ENCODE measurements around the gene CLDN20. TPM values are rescaled to one million over a fixed set of nuclear protein-coding genes. Genes with fewer than 3 reads are reported as not detected.

Gene CLDN20
- polyA plus RNA-seq, 1 of the 3 experiments (the other 2 are of a cell fraction): 0.07 TPM

DNA sequence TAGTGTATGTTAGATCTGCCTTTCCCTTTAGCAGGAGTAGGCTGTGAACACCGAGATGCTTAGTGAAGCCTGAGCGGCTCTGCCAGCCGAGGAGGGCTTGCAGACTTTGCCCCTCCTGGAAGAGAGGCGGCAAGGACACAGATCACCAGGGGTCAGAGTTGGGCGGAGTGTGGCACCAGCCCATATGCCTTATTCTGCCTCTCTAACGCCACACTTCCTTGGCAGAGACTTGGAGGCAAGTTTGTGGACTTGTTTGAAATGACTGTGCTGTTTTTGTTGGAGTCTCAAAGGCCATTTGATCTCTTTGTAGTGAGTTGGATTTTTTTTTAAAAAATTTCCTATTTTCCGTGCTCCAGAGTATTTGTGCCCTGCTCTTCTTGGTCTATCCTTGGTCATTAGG, 44.5 kb upstream of the CLDN20 start:
- DNase-seq: no peak
- Histone ChIP-seq H3F3A (replicated peaks; ENCODE audit: insufficient read depth) (peaks cover 11% of the 10 kb centered on the region), H3K79me2 (ENCODE audit: insufficient read depth) (no peaks in the 10 kb centered on the region), H3K9ac (no peak overlapping the region), H3K4me2 (no peak overlapping the region), H3K4me3 (ENCODE audit: low read depth in 2 of 2, low read length in 1 of 2) (no peak overlapping the region), H3K36me3 (replicated peaks in 1 of 2; ENCODE audit: control insufficient read depth in 1 of 2, insufficient read depth in 2 of 2, low read length in 1 of 2) (no peaks in the 10 kb centered on the region), H3K9me3 (no peaks in the 10 kb centered on the region), H3K4me1 (ENCODE audit: control insufficient read depth in 1 of 2, insufficient read depth in 2 of 2, low read depth in 1 of 2, low read length in 1 of 2) (peaks cover 8 to 13% of the 10 kb centered on the region in 2 experiments; a peak in 2 of 4 replicates), H2AFZ (ENCODE audit: low read depth) (no peak overlapping the region), H4K20me1 (ENCODE audit: insufficient read depth) (no peaks in the 10 kb centered on the region), H3K27ac (ENCODE audit: low read depth in 2 of 2, low read length in 1 of 2) (no peak overlapping the region; a peak in 1 of 4 replicates), H3K27me3 (ENCODE audit: insufficient read depth) (no peaks in the 10 kb centered on the region), H3K9me2 (no peaks in the 10 kb centered on the region)
- ChIA-PET POLR2A (no interaction called here), CTCF (no interaction called here)
- TF ChIP-seq ELF1 (IDR thresholded peaks at IDR 0.05) (no peak), REST (IDR thresholded peaks at IDR 0.05; ENCODE audit: low read depth, low read length) (no peak), USF1 (IDR thresholded peaks at IDR 0.05; ENCODE audit: borderline replicate concordance, low read depth) (no peak), RFX5 (IDR thresholded peaks at IDR 0.05; ENCODE audit: low read length) (no peak), MXI1 (IDR thresholded peaks at IDR 0.05; ENCODE audit: low read depth, low read length) (no peak), SIN3A (IDR thresholded peaks at IDR 0.05; ENCODE audit: borderline replicate concordance, low read depth, low read length) (no peak), RAD21 (IDR thresholded peaks at IDR 0.05; ENCODE audit: low read length) (no peak), NRF1 (IDR thresholded peaks at IDR 0.05; ENCODE audit: low read depth, low read length) (no peak), TCF12 (IDR thresholded peaks at IDR 0.05) (no peak), PBX3 (IDR thresholded peaks at IDR 0.05) (no peak), RXRA (IDR thresholded peaks at IDR 0.05; ENCODE audit: borderline replicate concordance, low read depth) (no peak)
- TF ChIP-seq, protein P1, sequence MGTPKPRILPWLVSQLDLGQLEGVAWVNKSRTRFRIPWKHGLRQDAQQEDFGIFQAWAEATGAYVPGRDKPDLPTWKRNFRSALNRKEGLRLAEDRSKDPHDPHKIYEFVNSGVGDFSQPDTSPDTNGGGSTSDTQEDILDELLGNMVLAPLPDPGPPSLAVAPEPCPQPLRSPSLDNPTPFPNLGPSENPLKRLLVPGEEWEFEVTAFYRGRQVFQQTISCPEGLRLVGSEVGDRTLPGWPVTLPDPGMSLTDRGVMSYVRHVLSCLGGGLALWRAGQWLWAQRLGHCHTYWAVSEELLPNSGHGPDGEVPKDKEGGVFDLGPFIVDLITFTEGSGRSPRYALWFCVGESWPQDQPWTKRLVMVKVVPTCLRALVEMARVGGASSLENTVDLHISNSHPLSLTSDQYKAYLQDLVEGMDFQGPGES (IDR thresholded peaks at IDR 0.05; ENCODE audit: low read depth, low read length): no peak
- WGBS (ENCODE audit: low lambda C conversion rate): 95% methylated on average over 5 of the region's 7 CpGs

Data from SK-N-SH (cell line).